Activated B cell treated with CpG ODN at 0.5 μM for 24 hours (primary cell): Measurements from ENCODE around the gene STARD10. TPM values are rescaled to one million over a fixed set of nuclear protein-coding genes. Genes with fewer than 3 reads are reported as not detected.

Experiments used
- ATAC-seq: fragments of 200-7000 bp; cut with Tn5 transposase; one replicate; pipeline ENCODE4 v1.10.0; 2021; ENCODE audit warnings: low read depth, mild to moderate bottlenecking, moderate library complexity
- CTCF ChIA-PET: fragments of 350-600 bp; sonication (Branson Sonifier 250); formaldehyde crosslinking; loops from one replicate; lab custom pipeline; 2021; ENCODE audit warnings: antibody characterized with exemption; lab: Charles Lee
- POLR2A ChIA-PET: fragments of 350-600 bp; sonication (Branson Sonifier 250); formaldehyde crosslinking; loops from one replicate; lab custom pipeline; 2021; ENCODE audit warnings: antibody characterized with exemption; lab: Charles Lee
- DNase-seq: peaks from one replicate; pipeline ENCODE4 v3.0.0; 2022
- H3K27ac Mint-ChIP-seq: one replicate; pipeline ENCODE4 v1.8.0; 2020; ENCODE audit warnings: mixed read lengths
- H3K27me3 Mint-ChIP-seq: one replicate; pipeline ENCODE4 v1.8.0; 2021; ENCODE audit warnings: mixed read lengths
- H3K36me3 Mint-ChIP-seq: one replicate; pipeline ENCODE4 v1.8.0; 2021; ENCODE audit warnings: low read depth, mixed read lengths
- H3K4me1 Mint-ChIP-seq: one replicate; pipeline ENCODE4 v1.8.0; 2021; ENCODE audit warnings: mixed read lengths
- H3K4me3 Mint-ChIP-seq: one replicate; pipeline ENCODE4 v1.8.0; 2020; ENCODE audit warnings: mild to moderate bottlenecking, mixed read lengths
- H3K9me3 Mint-ChIP-seq: one replicate; pipeline ENCODE4 v1.8.0; 2020; ENCODE audit warnings: mixed read lengths
- CTCF ChIP-seq: fragments of 200-600 bp; IDR thresholded peaks from one replicate; pipeline ENCODE4 v1.8.0; 2022; ENCODE audit warnings: antibody characterized with exemption, mild to moderate bottlenecking
- intact Hi-C: fragments of 100-400 bp; cut with micrococcal nuclease; formaldehyde crosslinking; loops from one replicate; pipeline ENCODE4 v1.15.1; 2024
- total RNA-seq: library from RNA; stranded (reverse); gene quantifications from 2 replicates; pipeline ENCODE4 v1.2.3, GENCODE V29; 2022

Gene STARD10
- total RNA-seq, 1 donor from 2014 or later, result 42.6 TPM

- H3K27me3 Mint-ChIP-seq, result no peaks in the 10 kb centered on the region
- H3K4me1 Mint-ChIP-seq, result peaks cover 10% of the 10 kb centered on the region
- H3K27ac Mint-ChIP-seq, result no peak overlapping the region
- ATAC-seq (no peak), DNase-seq (no peak)
- no peak overlapping the region for H3K4me3 Mint-ChIP-seq
- peaks cover 6% of the 10 kb centered on the region for H3K36me3 Mint-ChIP-seq
- no peak for TF ChIP-seq CTCF
- CTCF ChIA-PET, result interaction anchor here (0.6 kb wide), 1 partner anchor 49 kb away, joined by 4 read pairs; no protein-coding TSS in a partner anchor
- POLR2A ChIA-PET, result no interaction called here
- no peaks in the 10 kb centered on the region for H3K9me3 Mint-ChIP-seq
- intact Hi-C loops, result no loop called here
Measured at GRCh38 chr11:72774499-72774898, 19.3 kb downstream of the STARD10 start.

- ChIA-PET CTCF (no interaction called here), POLR2A (no interaction called here)
- H3K4me1 Mint-ChIP-seq, result peaks cover 6% of the 10 kb centered on the region
- no peaks in the 10 kb centered on the region for H3K27me3 Mint-ChIP-seq
- DNase-seq, result no peak
- no peak overlapping the region for H3K27ac Mint-ChIP-seq
- H3K4me3 Mint-ChIP-seq, result no peak overlapping the region
- no peak for TF ChIP-seq CTCF
- no peaks in the 10 kb centered on the region for H3K9me3 Mint-ChIP-seq
- ATAC-seq, result no peak
- H3K36me3 Mint-ChIP-seq, result peaks cover 6% of the 10 kb centered on the region
- intact Hi-C loops, result no loop called here
Measured at GRCh38 chr11:72773696-72774095, 20.2 kb downstream of the STARD10 start.

- no peak overlapping the region for H3K4me3 Mint-ChIP-seq
- DNase-seq (no peak), ATAC-seq (no peak)
- intact Hi-C loops, result no loop called here
- no peak for TF ChIP-seq CTCF
- no peaks in the 10 kb centered on the region for H3K27me3 Mint-ChIP-seq
- ChIA-PET POLR2A (no interaction called here), CTCF (no interaction called here)
- no peak overlapping the region for H3K27ac Mint-ChIP-seq
- H3K36me3 Mint-ChIP-seq, result peaks cover 6% of the 10 kb centered on the region
- H3K4me1 Mint-ChIP-seq, result peaks cover 6% of the 10 kb centered on the region
- H3K9me3 Mint-ChIP-seq, result no peaks in the 10 kb centered on the region
Measured at GRCh38 chr11:72773291-72773690, 20.6 kb downstream of the STARD10 start.

GRCh38 chr11:72772059-72772458, 21.8 kb downstream of the STARD10 start:
- Mint-ChIP-seq H3K27ac (peak overlapping the region; percentile 24), H3K4me3 (no peak overlapping the region), H3K9me3 (no peaks in the 10 kb centered on the region), H3K27me3 (no peaks in the 10 kb centered on the region), H3K36me3 (peaks cover 6% of the 10 kb centered on the region), H3K4me1 (peaks cover 6% of the 10 kb centered on the region)
- intact Hi-C loops, result no loop called here
- CTCF ChIA-PET, result interaction anchor here (0.8 kb wide), 1 partner anchor 47 kb away, joined by 3 read pairs; no protein-coding TSS in a partner anchor
- POLR2A ChIA-PET, result interaction anchor here (1.2 kb wide), 1 partner anchor 9 kb away, joined by 3 read pairs; no protein-coding TSS in a partner anchor
- no peak for TF ChIP-seq CTCF
- no peak for ATAC-seq
- no peak for DNase-seq

GRCh38 chr11:72771507-72771906, 22.3 kb downstream of the STARD10 start:
- Mint-ChIP-seq H3K36me3 (peaks cover 6% of the 10 kb centered on the region), H3K27ac (no peak overlapping the region), H3K9me3 (no peaks in the 10 kb centered on the region), H3K27me3 (no peaks in the 10 kb centered on the region), H3K4me3 (no peak overlapping the region), H3K4me1 (peaks cover 4% of the 10 kb centered on the region)
- intact Hi-C loops, result no loop called here
- ATAC-seq, result no peak
- no peak for DNase-seq
- POLR2A ChIA-PET, result interaction anchor here (1.2 to 1.7 kb wide), 2 partner anchors 9 to 32 kb away, joined by 3 to 4 read pairs; no protein-coding TSS in a partner anchor
- no peak for TF ChIP-seq CTCF
- CTCF ChIA-PET, result interaction anchor here (1.1 to 1.5 kb wide), 2 partner anchors 21 to 46 kb away, joined by 4 to 5 read pairs; no protein-coding TSS in a partner anchor
